AG10803 (cell line): ENCODE data around the gene MACROH2A1.

ENCODE experiments used
- DNase-seq: peaks from one replicate; pipeline ENCODE4 v3.0.0; 2010; ENCODE audit warnings: low read depth
- H3K4me3 ChIP-seq: 2 replicates; pipeline ENCODE4 v1.5.1; 2011; ENCODE audit warnings: mild to moderate bottlenecking, low read length, control low read depth
- CTCF ChIP-seq: conservative IDR thresholded peaks from 2 replicates; pipeline ENCODE4 v1.5.1; 2011; ENCODE audit warnings: mild to moderate bottlenecking, low read length, control low read depth, inconsistent platforms

MACROH2A1 gene

GRCh38 chr5:135329913-135330797 is 68.9 kb downstream of the MACROH2A1 start:
- DNase-seq: no peak
- TF ChIP-seq CTCF: no peak
- no peak overlapping the region for H3K4me3 ChIP-seq

- TF ChIP-seq CTCF: no peak
- DNase-seq: no peak
- H3K4me3 ChIP-seq: no peak overlapping the region
Observed at GRCh38 chr5:135329066-135329912, 69.7 kb downstream of the MACROH2A1 start.

GRCh38 chr5:135328128-135328687 is 70.8 kb downstream of the MACROH2A1 start:
- no peak for TF ChIP-seq CTCF
- DNase-seq: no peak
- no peak overlapping the region for H3K4me3 ChIP-seq

- no peak for DNase-seq
- H3K4me3 ChIP-seq: no peak overlapping the region
- TF ChIP-seq CTCF: no peak
Observed at GRCh38 chr5:135327429-135328127, 71.5 kb downstream of the MACROH2A1 start.

GRCh38 chr5:135326296-135327254 is 72.5 kb downstream of the MACROH2A1 start:
- no peak overlapping the region for H3K4me3 ChIP-seq
- DNase-seq: no peak
- no peak for TF ChIP-seq CTCF
